Activated CD4-positive, alpha-beta T cell treated with anti-CD3 and anti-CD28 coated beads, Interleukin-2, amount 50 U/mL, for 24 hours (primary cell): ENCODE measurements around the gene NUDT14.

Experiments used
- DNase-seq, 2 donors: peaks; one replicate each; pipeline ENCODE4 v3.0.0-alpha.2; 2020; ENCODE audit warnings: low read depth in 1 of 2, low spot score in 1 of 2

The NUDT14 gene

GRCh38 chr14:105177082-105177481 is 4.0 kb downstream of the NUDT14 start:
- DNase-seq: no peak

- DNase-seq: no peak
Measured at GRCh38 chr14:105176513-105176912, 4.6 kb downstream of the NUDT14 start.

- DNase-seq: no peak
Measured at GRCh38 chr14:105173901-105174894, 6.9 kb downstream of the NUDT14 start.

GRCh38 chr14:105173145-105173544 is 8.0 kb downstream of the NUDT14 start:
- DNase-seq: no peak

GRCh38 chr14:105172476-105172875 is 8.6 kb downstream of the NUDT14 start:
- DNase-seq: no peak

GRCh38 chr14:105171004-105171673 is 10.0 kb downstream of the NUDT14 start:
- DNase-seq: no peak

- no peak for DNase-seq
Measured at GRCh38 chr14:105169776-105170655, 11.1 kb downstream of the NUDT14 start.

- no peak for DNase-seq
Measured at GRCh38 chr14:105168979-105169507, 12.1 kb downstream of the NUDT14 start.

- DNase-seq: peak in 1 of 2 donors; percentile 33
Measured at GRCh38 chr14:105168496-105168978, 12.6 kb downstream of the NUDT14 start, which contains the start of gene JAG2. JAG2 (minus strand) TSS chr14:105168776; CDS start chr14:105168420, 356 bp downstream.

- no peak for DNase-seq
Measured at GRCh38 chr14:105168093-105168420, 13.1 kb downstream of the NUDT14 start.

GRCh38 chr14:105167303-105168092 is 13.6 kb downstream of the NUDT14 start:
- no peak for DNase-seq

GRCh38 chr14:105166571-105167302 is 14.4 kb downstream of the NUDT14 start:
- DNase-seq: no peak

- DNase-seq: no peak
Measured at GRCh38 chr14:105165761-105166485, 15.2 kb downstream of the NUDT14 start.

- DNase-seq: no peak
Measured at GRCh38 chr14:105165134-105165704, 15.9 kb downstream of the NUDT14 start.

- no peak for DNase-seq
Measured at GRCh38 chr14:105163040-105163742, 17.9 kb downstream of the NUDT14 start.

GRCh38 chr14:105162669-105162979 is 18.5 kb downstream of the NUDT14 start:
- no peak for DNase-seq

GRCh38 chr14:105161964-105162668 is 19.0 kb downstream of the NUDT14 start:
- no peak for DNase-seq
